Endothelial cell of umbilical vein (primary cell): ENCODE measurements around the gene PGP. TPM values are rescaled to one million over a fixed set of nuclear protein-coding genes. Genes with fewer than 3 reads are reported as not detected.
A peak's percentile ranks its signal among the peaks of the same experiment; 100 is the strongest.

Experiments used
- BruUV-seq: library from RNA; stranded (reverse); fragments of 400-500 nt; replicated peaks from 2 replicates; lab custom pipeline; 2021; lab: Mats Ljungman, UMichigan
- CTCF ChIA-PET: fragments of 300-600, 350-600 bp; sonication (Branson Sonifier 250); formaldehyde crosslinking; loops from one replicate; lab custom pipeline; 2021; ENCODE audit warnings: antibody characterized with exemption, inconsistent platforms; lab: Charles Lee
- POLR2A ChIA-PET: fragments of 300-600, 350-600 bp; sonication (Branson Sonifier 250); formaldehyde crosslinking; loops from one replicate; lab custom pipeline; 2021; ENCODE audit warnings: antibody characterized with exemption, inconsistent platforms; lab: Charles Lee
- DNase-seq: peaks from one replicate; pipeline ENCODE4 v3.0.0-alpha.2; 2011; ENCODE audit warnings: low read depth, low spot score
- FAIRE-seq: peaks from 2 replicates; lab custom pipeline; 2011; peaks lifted over from hg19 to GRCh38; lab: Jason Lieb, UNC
- H2AFZ ChIP-seq: 2 replicates; pipeline ENCODE4 v1.6.0; 2012; ENCODE audit warnings: low read depth, low read length, control low read depth, inconsistent platforms
- H3K27ac ChIP-seq: 2 replicates; pipeline ENCODE4 v1.5.1; 2011; ENCODE audit warnings: low read depth, mild to moderate bottlenecking, control low read depth, low read length, moderate library complexity; ENCODE audit not compliant: insufficient read depth
- H3K27me3 ChIP-seq, 2 experiments: 2 replicates each; pipeline versions ENCODE4 v1.6.0 to v1.6.1; 2011; ENCODE audit warnings: low read length in 2 of 2, mixed read lengths in 1 of 2; ENCODE audit not compliant: control insufficient read depth in 2 of 2, insufficient read depth in 2 of 2
- H3K36me3 ChIP-seq, 2 experiments: 2 replicates in 1 of 2; 3 replicates in 1 of 2; pipeline ENCODE4 v1.5.1; 2011; ENCODE audit warnings: low read length in 2 of 2, mild to moderate bottlenecking in 1 of 2, moderate library complexity in 1 of 2; ENCODE audit not compliant: control insufficient read depth in 2 of 2, insufficient read depth in 2 of 2; ENCODE audit errors: extremely low read depth in 1 of 2
- H3K4me1 ChIP-seq: 3 replicates; pipeline ENCODE4 v1.5.1; 2011; ENCODE audit warnings: mild to moderate bottlenecking, low read length; ENCODE audit not compliant: control insufficient read depth, insufficient read depth; ENCODE audit errors: extremely low read depth
- H3K4me2 ChIP-seq: 2 replicates; pipeline ENCODE4 v1.6.1; 2011; ENCODE audit warnings: low read length, control low read depth, mixed read lengths; ENCODE audit not compliant: insufficient read depth
- H3K4me3 ChIP-seq, 3 experiments: fragments of 200-600 bp in 1 of 3; sonication (generic), shearing (Covaris generic) in 1 of 3; replicated peaks in 1 of 3; 2 replicates each; pipeline ENCODE4 v1.5.1; 2011 to 2016; ENCODE audit warnings: control low read depth in 3 of 3, low read length in 3 of 3, mild to moderate bottlenecking in 2 of 3, inconsistent platforms in 1 of 3, low read depth in 1 of 3, moderate library complexity in 1 of 3; ENCODE audit not compliant: insufficient read depth in 1 of 3
- H3K79me2 ChIP-seq: 2 replicates; pipeline ENCODE4 v1.6.0; 2012; ENCODE audit warnings: low read length, inconsistent platforms; ENCODE audit not compliant: control insufficient read depth, insufficient read depth
- H3K9ac ChIP-seq: replicated peaks from 2 replicates; pipeline ENCODE3; 2011; ENCODE audit warnings: low read length, control low read depth; ENCODE audit not compliant: insufficient read depth; ENCODE audit errors: extremely low read depth
- H3K9me1 ChIP-seq: replicated peaks from 3 replicates; pipeline ENCODE4 v1.6.0; 2011; ENCODE audit warnings: mild to moderate bottlenecking, low read length; ENCODE audit not compliant: control insufficient read depth, insufficient read depth; ENCODE audit errors: extremely low read depth
- H3K9me3 ChIP-seq: replicated peaks from 2 replicates; pipeline ENCODE4 v1.5.1; 2012; ENCODE audit warnings: low read length, inconsistent platforms; ENCODE audit not compliant: control insufficient read depth, insufficient read depth
- H4K20me1 ChIP-seq: replicated peaks from 2 replicates; pipeline ENCODE3; 2011; ENCODE audit warnings: mild to moderate bottlenecking, low read length; ENCODE audit not compliant: control insufficient read depth, insufficient read depth; ENCODE audit errors: extremely low read depth
- CTCF ChIP-seq, 2 donors: IDR thresholded peaks; 1 replicate in 1 of 2; 2 replicates in 1 of 2; pipeline ENCODE4 v1.5.1; 2011; ENCODE audit warnings: low read length in 2 of 2, mild to moderate bottlenecking in 2 of 2, moderate library complexity in 2 of 2, control low read depth in 1 of 2, inconsistent platforms in 1 of 2, low read depth in 1 of 2; ENCODE audit not compliant: insufficient read depth in 1 of 2; ENCODE audit errors: extremely low read depth in 1 of 2
- EZH2 ChIP-seq: IDR thresholded peaks from 2 replicates; pipeline ENCODE4 v1.6.1; 2012; ENCODE audit warnings: borderline replicate concordance, low read depth, mild to moderate bottlenecking, moderate library complexity, low read length, inconsistent platforms; ENCODE audit not compliant: severe bottlenecking
- FOS ChIP-seq: IDR thresholded peaks from 2 replicates; pipeline ENCODE4 v1.6.1; 2011; ENCODE audit warnings: mild to moderate bottlenecking, low read length, moderate library complexity, borderline replicate concordance; ENCODE audit not compliant: insufficient read depth
- GATA2 ChIP-seq: IDR thresholded peaks from 2 replicates; pipeline ENCODE4 v1.7.0; 2011; ENCODE audit warnings: low read depth, mild to moderate bottlenecking, moderate library complexity, mixed read lengths, low read length; ENCODE audit not compliant: insufficient read length, insufficient read depth
- JUN ChIP-seq: IDR thresholded peaks from 2 replicates; pipeline ENCODE4 v1.6.1; 2011; ENCODE audit warnings: borderline replicate concordance, low read depth; ENCODE audit not compliant: insufficient read length, insufficient read depth
- MAX ChIP-seq: IDR thresholded peaks from 2 replicates; pipeline ENCODE4 v1.6.1; 2011; ENCODE audit not compliant: insufficient read depth, insufficient read length
- MYC ChIP-seq: IDR thresholded peaks from one replicate; pipeline ENCODE4 v1.6.1; 2011; ENCODE audit warnings: mild to moderate bottlenecking, low read depth, low read length
- POLR2A ChIP-seq: IDR thresholded peaks from 2 replicates; pipeline ENCODE4 v1.6.1; 2012; ENCODE audit warnings: low read depth, mild to moderate bottlenecking, control low read depth, low read length
- POLR2AphosphoS5 ChIP-seq: IDR thresholded peaks from 2 replicates; pipeline ENCODE4 v1.6.1; 2012; ENCODE audit warnings: low read depth, mild to moderate bottlenecking, control low read depth, low read length, moderate library complexity; ENCODE audit not compliant: insufficient read depth
- dilution Hi-C: fragments of 300-500 bp; cut with MboI; formaldehyde crosslinking; loops from one replicate; pipeline ENCODE4 v1.15.0; 2019; ENCODE audit warnings: low sequenced_read_pairs; ENCODE audit not compliant: extremely low pct_ligation_motif_present
- intact Hi-C: fragments of 100-400 bp; cut with micrococcal nuclease; formaldehyde crosslinking; loops from one replicate; pipeline ENCODE4 v1.10.0; 2022
- polyA plus RNA-seq, 4 experiments: library from polyadenylated mRNA; depleted of rRNA in 3 of 4; stranded (reverse) in 3 of 4; unstranded in 1 of 4; fragments of >200 nt; gene quantifications; 2 replicates each; pipeline versions ENCODE4 v1.2.1 to v1.2.3, GENCODE V29; 2011 to 2012; ENCODE audit warnings: missing spikeins in 1 of 4
- total RNA-seq: library from RNA; stranded (reverse); gene quantifications from 2 replicates; pipeline ENCODE4 v1.2.3, GENCODE V29; 2021

Gene PGP
- total and polyA plus RNA-seq, 2 donors (not counting 3 experiments of a cell fraction or from before 2014, with no cell fraction given) = 28.5 to 29.6 TPM

GRCh38 chr16:2251296-2252111 lies 36.9 kb upstream of the PGP start, which contains the start of gene ECI1:
Gene ECI1 (minus strand): TSS chr16:2251587. CDS start chr16:2251566, 21 bp downstream.
- no TSS peak for BruUV-seq
- ChIA-PET CTCF (interaction anchor here (0.6 to 2.8 kb wide), 26 partner anchors 9 to 250 kb away, joined by 3 to 17 read pairs (median 6); partner anchors contain the start of genes CASKIN1, DNASE1L2, NTHL1 and PGP), POLR2A (interaction anchor here (1.2 to 1.9 kb wide), 3 partner anchors 17 to 104 kb away, joined by 4 to 12 read pairs (median 6); partner anchors contain the start of gene TRAF7)
- peaks cover 12 to 20% of the 10 kb centered on the region in 2 experiments for H3K36me3 ChIP-seq
- H2AFZ ChIP-seq = peak within 1 kb of the TSS; percentile 24
- TF ChIP-seq POLR2A (peak; percentile 86), FOS (no peak), GATA2 (no peak), CTCF (IDR thresholded peaks at IDR 0.05; ENCODE audit: extremely low read depth in 1 of 2, insufficient read depth in 1 of 2, low read depth in 1 of 2, low read length in 2 of 2) (peak; percentile 58 to 78), POLR2AphosphoS5 (peak; percentile 98), MAX (no peak), EZH2 (no peak), JUN (no peak), MYC (no peak)
- DNase-seq (peak; percentile 91), FAIRE-seq (peak; percentile 93)
- H3K9ac ChIP-seq = peak within 1 kb of the TSS; percentile 72
- H3K4me2 ChIP-seq = peak within 1 kb of the TSS; percentile 82
- no peaks in the 10 kb centered on the region for H3K27me3 ChIP-seq
- dilution Hi-C loops = no loop called here
- H3K27ac ChIP-seq = peak within 1 kb of the TSS; percentile 38
- H3K9me1 ChIP-seq = no peaks in the 10 kb centered on the region
- no peaks in the 10 kb centered on the region for H4K20me1 ChIP-seq
- no peaks in the 10 kb centered on the region for H3K9me3 ChIP-seq
- H3K79me2 ChIP-seq = peaks cover 11% of the 10 kb centered on the region
- peaks cover 13% of the 10 kb centered on the region for H3K4me1 ChIP-seq
- peak within 1 kb of the TSS; percentile 67 to 95 (median 75) for H3K4me3 ChIP-seq
- intact Hi-C loops = loop anchor here (1.0 to 5.0 kb wide), 7 partner anchors 17 to 246 kb away; partner anchors contain the start of genes CASKIN1, E4F1, RNPS1 and TBC1D24
